Measurements from ENCODE around the gene SPI1.
A peak's percentile ranks its signal among the peaks of the same experiment; 100 is the strongest.

- TF ChIP-seq POLR2A (IDR thresholded peaks at IDR 0.05; ENCODE audit: low read length): peak; percentile 11
- no peak for TF ChIP-seq GATA1 (IDR thresholded peaks at IDR 0.05; ENCODE audit: low read depth, low read length)
These were observed 456 bp upstream of the SPI1 start for GRCh38 chr11:47378836-47379170.
